Esophagus squamous epithelium (tissue), 4 donors: ENCODE results near the gene EMD.

Experiments used
- POLR2A ChIP-seq, 4 donors: fragments of 450-650 bp; IDR thresholded peaks; one replicate each; pipeline ENCODE4 v1.6.1; 2017; ENCODE audit warnings: antibody characterized with exemption in 4 of 4, mild to moderate bottlenecking in 4 of 4, moderate library complexity in 3 of 4
- TF ChIP-seq, protein P1 (sequence below), 6 experiments: fragments of 450-650 bp in 4 of 6; fragments of 200-600 bp in 2 of 6; sonication (generic) in 2 of 6; IDR thresholded peaks; one replicate each; pipeline ENCODE4 v1.5.1; 2016 to 2019; ENCODE audit warnings: antibody characterized with exemption in 6 of 6, mild to moderate bottlenecking in 4 of 6, moderate library complexity in 4 of 6

DNA sequence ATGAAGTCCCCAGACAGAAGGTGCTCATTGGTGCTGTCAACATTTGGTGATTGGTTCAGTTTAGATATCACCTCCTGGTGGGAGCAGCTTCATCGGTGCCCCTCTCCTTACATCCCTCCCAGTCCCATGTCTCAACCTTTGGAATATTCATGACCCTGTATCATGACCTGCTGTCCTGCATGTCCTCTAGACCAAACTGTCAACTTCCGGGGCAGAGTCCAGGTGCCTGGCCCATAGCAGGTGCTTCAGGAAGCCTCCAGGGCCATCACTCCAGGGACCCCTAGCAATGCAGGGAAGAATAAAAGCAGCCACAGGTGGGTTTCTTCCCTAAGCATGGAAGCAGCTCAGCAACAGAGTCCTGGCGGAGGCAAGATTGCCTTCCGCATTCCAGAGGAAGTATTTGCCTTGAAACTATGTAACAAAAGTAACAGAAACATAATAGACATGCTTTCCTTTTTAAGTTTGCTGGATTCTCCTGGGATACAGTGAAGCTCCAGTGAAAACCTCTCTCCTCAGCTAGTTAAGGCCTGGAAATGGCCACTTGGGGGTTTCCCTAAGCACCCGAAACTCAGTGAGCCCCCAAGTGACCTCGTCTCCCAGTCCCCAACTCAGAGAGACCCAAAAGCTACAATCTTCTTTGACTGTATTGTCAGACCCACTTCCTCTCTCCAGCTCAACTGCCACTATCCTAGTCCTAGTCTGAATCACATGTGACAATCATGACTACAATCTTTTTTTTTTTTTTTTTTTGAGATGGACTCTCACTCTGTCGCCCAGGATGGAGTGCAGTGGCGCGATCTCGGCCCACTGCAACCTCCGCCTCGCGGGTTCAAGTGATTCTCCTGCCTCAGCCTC lies 48.0 kb downstream of the EMD start:
- TF ChIP-seq, protein P1, sequence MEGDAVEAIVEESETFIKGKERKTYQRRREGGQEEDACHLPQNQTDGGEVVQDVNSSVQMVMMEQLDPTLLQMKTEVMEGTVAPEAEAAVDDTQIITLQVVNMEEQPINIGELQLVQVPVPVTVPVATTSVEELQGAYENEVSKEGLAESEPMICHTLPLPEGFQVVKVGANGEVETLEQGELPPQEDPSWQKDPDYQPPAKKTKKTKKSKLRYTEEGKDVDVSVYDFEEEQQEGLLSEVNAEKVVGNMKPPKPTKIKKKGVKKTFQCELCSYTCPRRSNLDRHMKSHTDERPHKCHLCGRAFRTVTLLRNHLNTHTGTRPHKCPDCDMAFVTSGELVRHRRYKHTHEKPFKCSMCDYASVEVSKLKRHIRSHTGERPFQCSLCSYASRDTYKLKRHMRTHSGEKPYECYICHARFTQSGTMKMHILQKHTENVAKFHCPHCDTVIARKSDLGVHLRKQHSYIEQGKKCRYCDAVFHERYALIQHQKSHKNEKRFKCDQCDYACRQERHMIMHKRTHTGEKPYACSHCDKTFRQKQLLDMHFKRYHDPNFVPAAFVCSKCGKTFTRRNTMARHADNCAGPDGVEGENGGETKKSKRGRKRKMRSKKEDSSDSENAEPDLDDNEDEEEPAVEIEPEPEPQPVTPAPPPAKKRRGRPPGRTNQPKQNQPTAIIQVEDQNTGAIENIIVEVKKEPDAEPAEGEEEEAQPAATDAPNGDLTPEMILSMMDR (IDR thresholded peaks at IDR 0.05): no peak
- TF ChIP-seq POLR2A (IDR thresholded peaks at IDR 0.05): no peak
